ENCODE results near the gene CCDC88C. TPM values are rescaled to one million over a fixed set of nuclear protein-coding genes. Genes with fewer than 3 reads are reported as not detected.

Gene CCDC88C
- total RNA-seq, 2 experiments from 2014 or later: 269 to 287 TPM

GRCh38 chr14:91261986-91262549 lies 155.6 kb downstream of the CCDC88C start:
- POLR2A ChIA-PET: interaction anchor here (0.7 to 11.0 kb wide), 4 partner anchors 12 to 59 kb away, joined by 4 to 178 read pairs (median 34); partner anchors contain the start of gene GPR68
- Mint-ChIP-seq H3K4me1 (ENCODE audit: low read depth) (peaks cover 69% of the 10 kb centered on the region), H3K27ac (peak overlapping the region; percentile 2), H3K9me3 (no peaks in the 10 kb centered on the region), H3K4me3 (no peak overlapping the region), H3K36me3 (ENCODE audit: low read depth) (no peaks in the 10 kb centered on the region), H3K27me3 (no peaks in the 10 kb centered on the region)
- no peak for ATAC-seq (ENCODE audit: poor library complexity)
- intact Hi-C loops (cut with DNase I, micrococcal nuclease): loop anchor here (2.0 to 5.0 kb wide), 2 partner anchors 33 to 35 kb away; no protein-coding TSS in a partner anchor
- no peaks in the 10 kb centered on the region for H3K27me3 ChIP-seq (ENCODE audit: control insufficient read depth in 1 of 2, insufficient read depth in 2 of 2, low read length in 2 of 2)
- no peak overlapping the region for H3K27ac ChIP-seq (ENCODE audit: low read depth in 1 of 2, low read length in 2 of 2)
- CTCF ChIA-PET: interaction anchor here (1.6 kb wide), 1 partner anchor 85 kb away, joined by 7 read pairs; no protein-coding TSS in a partner anchor
- H3K36me3 ChIP-seq (ENCODE audit: insufficient read depth, low read length): no peaks in the 10 kb centered on the region
- no peaks in the 10 kb centered on the region for H3K9me3 ChIP-seq (ENCODE audit: control insufficient read depth in 1 of 2, insufficient read depth in 1 of 2, low read length in 2 of 2)
- peaks cover 58% of the 10 kb centered on the region for H3K4me1 ChIP-seq (ENCODE audit: insufficient read depth, low read length)
- H3K4me3 ChIP-seq (ENCODE audit: low read length): no peak overlapping the region
- no peak for DNase-seq
- TF ChIP-seq CTCF (IDR thresholded peaks at IDR 0.05): no peak

GRCh38 chr14:91261115-91261514 lies 156.5 kb downstream of the CCDC88C start:
- ChIA-PET POLR2A (interaction anchor here (1.2 to 11.0 kb wide), 4 partner anchors 11 to 154 kb away, joined by 3 to 178 read pairs (median 7); partner anchors contain the start of gene GPR68), CTCF (interaction anchor here (1.2 to 1.6 kb wide), 2 partner anchors 9 to 84 kb away, joined by 4 to 7 read pairs; no protein-coding TSS in a partner anchor)
- Mint-ChIP-seq H3K27me3 (no peaks in the 10 kb centered on the region), H3K27ac (peak overlapping the region; percentile 45), H3K9me3 (no peaks in the 10 kb centered on the region), H3K4me3 (peak overlapping the region; percentile 55), H3K4me1 (ENCODE audit: low read depth) (peaks cover 74% of the 10 kb centered on the region), H3K36me3 (ENCODE audit: low read depth) (no peaks in the 10 kb centered on the region)
- ATAC-seq (ENCODE audit: poor library complexity) (peak; percentile 71), DNase-seq (peak in 6 of 14 experiments; percentile 21 to 73 (median 49))
- H3K36me3 ChIP-seq (ENCODE audit: insufficient read depth, low read length): no peaks in the 10 kb centered on the region
- H3K9me3 ChIP-seq (ENCODE audit: control insufficient read depth in 1 of 2, insufficient read depth in 1 of 2, low read length in 2 of 2): no peaks in the 10 kb centered on the region
- no peak overlapping the region for H3K27ac ChIP-seq (ENCODE audit: low read depth in 1 of 2, low read length in 2 of 2)
- H3K27me3 ChIP-seq (ENCODE audit: control insufficient read depth in 1 of 2, insufficient read depth in 2 of 2, low read length in 2 of 2): no peaks in the 10 kb centered on the region
- intact Hi-C loops (cut with DNase I, micrococcal nuclease): loop anchor here in 1 of 2 experiments (5.0 kb wide), 1 partner anchor 34 kb away; no protein-coding TSS in a partner anchor
- H3K4me3 ChIP-seq (ENCODE audit: low read length): no peak overlapping the region
- TF ChIP-seq CTCF (IDR thresholded peaks at IDR 0.05): no peak
- H3K4me1 ChIP-seq (ENCODE audit: insufficient read depth, low read length): peaks cover 60% of the 10 kb centered on the region

GRCh38 chr14:91258876-91259275 lies 158.7 kb downstream of the CCDC88C start:
- ATAC-seq (ENCODE audit: poor library complexity): no peak

More at GRCh38 chr14:91258876-91259275, 158.7 kb downstream of the CCDC88C start:
- intact Hi-C loops (cut with DNase I, micrococcal nuclease): no loop called here
- Mint-ChIP-seq H3K27me3 (no peaks in the 10 kb centered on the region), H3K36me3 (ENCODE audit: low read depth) (no peaks in the 10 kb centered on the region), H3K4me1 (ENCODE audit: low read depth) (peaks cover 80% of the 10 kb centered on the region), H3K27ac (peak overlapping the region; percentile 37), H3K4me3 (no peak overlapping the region), H3K9me3 (no peaks in the 10 kb centered on the region)
- no peak overlapping the region for H3K27ac ChIP-seq (ENCODE audit: low read depth in 1 of 2, low read length in 2 of 2)
- ChIA-PET POLR2A (interaction anchor here (0.6 to 11.0 kb wide), 2 partner anchors 9 to 16 kb away, joined by 3 to 178 read pairs; partner anchors contain the start of gene GPR68), CTCF (interaction anchor here (1.4 kb wide), 1 partner anchor 16 kb away, joined by 3 read pairs; no protein-coding TSS in a partner anchor)
- no peaks in the 10 kb centered on the region for H3K27me3 ChIP-seq (ENCODE audit: control insufficient read depth in 1 of 2, insufficient read depth in 2 of 2, low read length in 2 of 2)
- H3K9me3 ChIP-seq (ENCODE audit: control insufficient read depth in 1 of 2, insufficient read depth in 1 of 2, low read length in 2 of 2): no peaks in the 10 kb centered on the region
- no peak for TF ChIP-seq CTCF (IDR thresholded peaks at IDR 0.05)
- H3K36me3 ChIP-seq (ENCODE audit: insufficient read depth, low read length): no peaks in the 10 kb centered on the region
- no peak overlapping the region for H3K4me3 ChIP-seq (ENCODE audit: low read length)
- no peak for DNase-seq
- peaks cover 68% of the 10 kb centered on the region for H3K4me1 ChIP-seq (ENCODE audit: insufficient read depth, low read length)
